ENCODE results near the gene GRIN2C. TPM values are rescaled to one million over a fixed set of nuclear protein-coding genes. Genes with fewer than 3 reads are reported as not detected.

The GRIN2C gene
- total and polyA plus RNA-seq, 5 donors: 30.4 to 62.8 (median 44.9) TPM

GRCh38 chr17:74893936-74894671 lies 34.4 kb upstream of the GRIN2C start:
- peak overlapping the region; percentile 43 for H3K4me3 ChIP-seq (ENCODE audit: low read length)
- H3K4me1 ChIP-seq (ENCODE audit: control insufficient read depth, insufficient read depth, low read length): peaks cover 2% of the 10 kb centered on the region
- WGBS: 23% methylated on average over 22 of the region's 22 CpGs
- H3K27ac ChIP-seq (ENCODE audit: low read length): no peak overlapping the region
- no peaks in the 10 kb centered on the region for H3K27me3 ChIP-seq (ENCODE audit: control insufficient read depth, insufficient read depth)
- intact Hi-C loops (cut with DNase I): no loop called here
- no peaks in the 10 kb centered on the region for H3K9me3 ChIP-seq (ENCODE audit: control insufficient read depth, low read length)
- no peak for DNase-seq
- ATAC-seq: no peak

- ATAC-seq (peak; percentile 59 to 66), DNase-seq (no peak)
- H3K9me3 ChIP-seq (ENCODE audit: control insufficient read depth, low read length): no peaks in the 10 kb centered on the region
- H3K4me3 ChIP-seq (ENCODE audit: low read length): peak within 1 kb of the TSS; percentile 43
- WGBS: 3% methylated on average over 86 of the region's 86 CpGs
- H3K27me3 ChIP-seq (ENCODE audit: control insufficient read depth, insufficient read depth): no peaks in the 10 kb centered on the region
- H3K4me1 ChIP-seq (ENCODE audit: control insufficient read depth, insufficient read depth, low read length): peaks cover 2% of the 10 kb centered on the region
- intact Hi-C loops (cut with DNase I): no loop called here
- no peak within 1 kb of the TSS for H3K27ac ChIP-seq (ENCODE audit: low read length)
Observed at GRCh38 chr17:74892974-74893911, 33.6 kb upstream of the GRIN2C start, which contains the start of gene FADS6. Gene FADS6 (minus strand): TSS chr17:74893633. CDS start chr17:74893595, 38 bp downstream.

GRCh38 chr17:74892013-74892841 lies 32.5 kb upstream of the GRIN2C start:
- no peak overlapping the region for H3K27ac ChIP-seq (ENCODE audit: low read length)
- ATAC-seq (no peak), DNase-seq (no peak)
- intact Hi-C loops (cut with DNase I): no loop called here
- no peaks in the 10 kb centered on the region for H3K9me3 ChIP-seq (ENCODE audit: control insufficient read depth, low read length)
- 71% methylated on average over 20 of the region's 20 CpGs for WGBS
- no peak overlapping the region for H3K4me3 ChIP-seq (ENCODE audit: low read length)
- no peaks in the 10 kb centered on the region for H3K27me3 ChIP-seq (ENCODE audit: control insufficient read depth, insufficient read depth)
- H3K4me1 ChIP-seq (ENCODE audit: control insufficient read depth, insufficient read depth, low read length): peaks cover 2% of the 10 kb centered on the region

DNA sequence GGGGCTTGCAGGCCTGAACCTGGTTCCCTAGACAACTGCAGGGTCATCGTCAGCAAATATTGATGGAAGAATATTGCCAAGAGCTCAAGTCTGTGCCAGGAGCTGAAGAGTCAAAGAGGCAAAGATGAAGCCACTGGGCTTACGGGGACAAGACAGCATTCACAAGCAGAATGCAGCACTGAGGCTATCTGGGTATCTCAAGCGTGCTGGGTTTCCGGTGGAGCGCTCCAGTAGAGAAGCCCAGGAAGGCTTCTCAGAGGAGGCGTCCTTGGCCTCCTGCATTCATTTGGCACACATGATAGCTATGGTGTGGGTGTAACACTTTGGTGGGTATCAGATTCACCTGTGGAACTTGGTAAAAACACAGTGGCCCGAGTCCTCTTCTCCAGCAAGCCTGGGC lies 30.9 kb upstream of the GRIN2C start:
- Histone ChIP-seq H3K9me3 (ENCODE audit: control insufficient read depth, low read length) (no peaks in the 10 kb centered on the region), H3K4me1 (ENCODE audit: control insufficient read depth, insufficient read depth, low read length) (peaks cover 2% of the 10 kb centered on the region), H3K27me3 (ENCODE audit: control insufficient read depth, insufficient read depth) (no peaks in the 10 kb centered on the region), H3K27ac (ENCODE audit: low read length) (no peak overlapping the region), H3K4me3 (ENCODE audit: low read length) (no peak overlapping the region)
- ATAC-seq (no peak), DNase-seq (no peak)
- intact Hi-C loops (cut with DNase I): no loop called here
- 81% methylated on average over 7 of the region's 7 CpGs for WGBS

DNA sequence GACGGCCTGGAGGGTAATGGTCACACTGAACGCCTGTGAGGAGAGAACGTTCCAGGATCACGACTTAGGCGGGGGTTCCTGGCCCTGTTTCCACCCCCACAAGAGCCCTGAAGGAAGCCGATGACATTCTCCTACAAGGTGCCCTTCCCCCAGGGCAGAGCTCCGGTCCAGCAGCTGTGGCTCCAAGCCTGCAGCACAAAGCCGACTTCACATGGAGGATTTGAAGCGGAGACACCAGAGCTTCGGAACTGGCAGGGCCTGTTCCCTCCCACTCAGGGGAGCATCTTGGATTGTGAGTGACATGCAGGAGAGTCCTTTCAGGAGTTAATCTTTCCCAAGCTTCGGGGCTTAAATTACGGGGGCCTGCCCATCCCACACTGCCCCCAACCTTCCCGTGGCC lies 28.8 kb upstream of the GRIN2C start:
- DNase-seq (no peak), ATAC-seq (no peak)
- no peak overlapping the region for H3K4me3 ChIP-seq (ENCODE audit: low read length)
- H3K9me3 ChIP-seq (ENCODE audit: control insufficient read depth, low read length): no peaks in the 10 kb centered on the region
- no peaks in the 10 kb centered on the region for H3K4me1 ChIP-seq (ENCODE audit: control insufficient read depth, insufficient read depth, low read length)
- no peak overlapping the region for H3K27ac ChIP-seq (ENCODE audit: low read length)
- 53% methylated on average over 13 of the region's 13 CpGs for WGBS
- intact Hi-C loops (cut with DNase I): no loop called here
- H3K27me3 ChIP-seq (ENCODE audit: control insufficient read depth, insufficient read depth): no peaks in the 10 kb centered on the region

DNA sequence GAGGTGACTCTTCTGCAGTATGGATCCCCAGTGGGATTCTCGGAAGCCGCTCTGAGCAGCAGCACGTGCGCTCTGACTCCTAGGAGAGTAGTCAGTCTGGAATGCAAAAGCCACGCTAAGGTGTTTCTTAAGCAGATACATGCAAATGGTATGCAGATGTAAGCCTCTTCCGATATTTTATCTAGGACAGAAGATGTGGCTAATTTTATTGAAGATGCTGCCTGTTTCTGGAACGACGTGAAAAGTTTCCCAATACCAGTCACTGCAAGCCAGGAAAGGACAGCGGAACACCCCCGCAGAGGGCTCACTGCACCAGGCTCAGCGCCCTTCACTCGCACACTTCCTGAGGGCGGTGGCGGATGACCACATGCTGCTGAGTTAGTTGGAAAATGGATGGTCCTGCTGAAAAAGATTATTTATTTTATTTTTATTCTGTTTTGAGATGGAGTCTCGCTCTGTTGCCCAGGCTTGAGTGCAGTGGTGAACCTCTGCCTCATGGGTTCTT lies 23.6 kb upstream of the GRIN2C start:
- no peak overlapping the region for H3K4me3 ChIP-seq (ENCODE audit: low read length)
- peak in 1 of 3 donors; percentile 66 for DNase-seq
- H3K27ac ChIP-seq (ENCODE audit: low read length): no peak overlapping the region
- H3K4me1 ChIP-seq (ENCODE audit: control insufficient read depth, insufficient read depth, low read length): no peaks in the 10 kb centered on the region
- intact Hi-C loops (cut with DNase I): no loop called here
- H3K27me3 ChIP-seq (ENCODE audit: control insufficient read depth, insufficient read depth): no peaks in the 10 kb centered on the region
- H3K9me3 ChIP-seq (ENCODE audit: control insufficient read depth, low read length): no peaks in the 10 kb centered on the region
- ATAC-seq: no peak
- 59% methylated on average over 15 of the region's 15 CpGs for WGBS

- Histone ChIP-seq H3K27me3 (ENCODE audit: control insufficient read depth, insufficient read depth) (no peaks in the 10 kb centered on the region), H3K9me3 (ENCODE audit: control insufficient read depth, low read length) (no peaks in the 10 kb centered on the region), H3K27ac (ENCODE audit: low read length) (no peak overlapping the region), H3K4me3 (ENCODE audit: low read length) (no peak overlapping the region), H3K4me1 (ENCODE audit: control insufficient read depth, insufficient read depth, low read length) (peaks cover 2% of the 10 kb centered on the region)
- intact Hi-C loops (cut with DNase I): no loop called here
- WGBS: 71% methylated on average over 20 of the region's 20 CpGs
- ATAC-seq: no peak
- DNase-seq: peak in 1 of 3 donors; percentile 27
Observed at GRCh38 chr17:74882517-74883240, 23.0 kb upstream of the GRIN2C start.

GRCh38 chr17:74881073-74881472 lies 21.4 kb upstream of the GRIN2C start:
- no peak overlapping the region for H3K4me3 ChIP-seq (ENCODE audit: low read length)
- no peak overlapping the region for H3K27ac ChIP-seq (ENCODE audit: low read length)
- WGBS: 68% methylated on average over 11 of the region's 11 CpGs
- ATAC-seq: no peak
- no peak for DNase-seq
- no peaks in the 10 kb centered on the region for H3K9me3 ChIP-seq (ENCODE audit: control insufficient read depth, low read length)
- H3K27me3 ChIP-seq (ENCODE audit: control insufficient read depth, insufficient read depth): no peaks in the 10 kb centered on the region
- intact Hi-C loops (cut with DNase I): no loop called here
- peaks cover 2% of the 10 kb centered on the region for H3K4me1 ChIP-seq (ENCODE audit: control insufficient read depth, insufficient read depth, low read length)

DNA sequence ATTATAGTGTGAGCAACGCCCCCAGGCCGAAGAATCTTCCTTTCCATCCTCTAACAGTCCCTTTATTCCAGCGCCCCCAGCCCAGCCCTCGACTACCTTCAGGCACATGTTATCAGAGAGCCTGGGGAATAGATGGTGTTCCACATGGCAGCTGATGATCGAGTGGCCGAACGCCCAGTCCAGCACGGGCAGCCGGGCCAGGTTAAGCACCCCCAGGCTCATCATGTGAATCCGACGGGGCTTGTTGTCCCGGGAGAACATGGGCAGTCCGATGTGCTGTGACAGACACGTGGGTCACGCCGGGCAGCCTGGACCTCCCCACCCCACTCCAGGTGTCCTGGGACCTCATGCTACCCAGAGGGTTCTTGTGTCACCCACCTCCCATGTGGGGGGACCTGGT lies 19.6 kb upstream of the GRIN2C start:
- Histone ChIP-seq H3K4me3 (ENCODE audit: low read length) (no peak overlapping the region), H3K27me3 (ENCODE audit: control insufficient read depth, insufficient read depth) (no peaks in the 10 kb centered on the region), H3K4me1 (ENCODE audit: control insufficient read depth, insufficient read depth, low read length) (peaks cover 2% of the 10 kb centered on the region), H3K9me3 (ENCODE audit: control insufficient read depth, low read length) (no peaks in the 10 kb centered on the region), H3K27ac (ENCODE audit: low read length) (no peak overlapping the region)
- ATAC-seq (no peak), DNase-seq (peak in 1 of 3 donors; percentile 42)
- WGBS: 81% methylated on average over 16 of the region's 16 CpGs
- intact Hi-C loops (cut with DNase I): no loop called here

DNA sequence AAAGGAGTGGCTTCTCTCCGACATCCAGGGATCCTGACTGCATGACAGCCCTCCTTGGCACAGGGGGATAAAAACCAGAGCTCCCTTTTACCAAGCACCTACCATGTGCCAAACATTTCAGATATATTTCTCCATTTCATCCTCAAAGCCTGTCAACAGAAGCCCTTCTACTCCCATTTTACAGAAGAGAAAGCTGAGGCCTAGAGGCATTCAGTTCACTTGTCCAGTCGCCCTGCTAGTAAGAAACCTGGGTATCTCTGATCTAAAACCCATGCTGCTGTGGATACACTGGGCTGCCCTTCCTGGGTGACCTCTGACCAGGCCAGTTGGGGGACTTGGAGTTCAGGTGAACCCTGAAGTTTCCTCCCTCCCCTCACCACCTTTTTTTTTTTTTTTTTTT lies 19.0 kb upstream of the GRIN2C start:
- DNase-seq: peak in 1 of 3 donors; percentile 1
- 64% methylated on average over 2 of the region's 2 CpGs for WGBS
- intact Hi-C loops (cut with DNase I): no loop called here

More for the DNA sequence above, 19.0 kb upstream of the GRIN2C start:
- peaks cover 2% of the 10 kb centered on the region for H3K4me1 ChIP-seq (ENCODE audit: control insufficient read depth, insufficient read depth, low read length)
- no peak overlapping the region for H3K27ac ChIP-seq (ENCODE audit: low read length)
- ATAC-seq: no peak
- no peaks in the 10 kb centered on the region for H3K27me3 ChIP-seq (ENCODE audit: control insufficient read depth, insufficient read depth)
- no peak overlapping the region for H3K4me3 ChIP-seq (ENCODE audit: low read length)
- H3K9me3 ChIP-seq (ENCODE audit: control insufficient read depth, low read length): no peaks in the 10 kb centered on the region

Measured in right cardiac atrium (tissue), 5 donors.